Epithelial cell of proximal tubule (primary cell): ENCODE results near the gene DCT. TPM values are rescaled to one million over a fixed set of nuclear protein-coding genes. Genes with fewer than 3 reads are reported as not detected.

Experiments used
- DNase-seq: peaks from one replicate; pipeline ENCODE4 v3.0.0-alpha.2; 2011; ENCODE audit warnings: low read depth
- H3K4me3 ChIP-seq: 2 replicates; pipeline ENCODE4 v1.5.1; 2011; ENCODE audit warnings: low read depth, mild to moderate bottlenecking, low read length
- CTCF ChIP-seq: conservative IDR thresholded peaks from 2 replicates; pipeline ENCODE4 v1.5.1; 2012; ENCODE audit warnings: low read depth, mild to moderate bottlenecking, low read length
- total RNA-seq: library from RNA; depleted of rRNA; stranded (reverse); fragments of >200 nt; gene quantifications from 2 replicates; pipeline ENCODE4 v1.2.3, GENCODE V29; 2015

The DCT gene
- total RNA-seq, 1 donor from 2014 or later: not detected

DNA sequence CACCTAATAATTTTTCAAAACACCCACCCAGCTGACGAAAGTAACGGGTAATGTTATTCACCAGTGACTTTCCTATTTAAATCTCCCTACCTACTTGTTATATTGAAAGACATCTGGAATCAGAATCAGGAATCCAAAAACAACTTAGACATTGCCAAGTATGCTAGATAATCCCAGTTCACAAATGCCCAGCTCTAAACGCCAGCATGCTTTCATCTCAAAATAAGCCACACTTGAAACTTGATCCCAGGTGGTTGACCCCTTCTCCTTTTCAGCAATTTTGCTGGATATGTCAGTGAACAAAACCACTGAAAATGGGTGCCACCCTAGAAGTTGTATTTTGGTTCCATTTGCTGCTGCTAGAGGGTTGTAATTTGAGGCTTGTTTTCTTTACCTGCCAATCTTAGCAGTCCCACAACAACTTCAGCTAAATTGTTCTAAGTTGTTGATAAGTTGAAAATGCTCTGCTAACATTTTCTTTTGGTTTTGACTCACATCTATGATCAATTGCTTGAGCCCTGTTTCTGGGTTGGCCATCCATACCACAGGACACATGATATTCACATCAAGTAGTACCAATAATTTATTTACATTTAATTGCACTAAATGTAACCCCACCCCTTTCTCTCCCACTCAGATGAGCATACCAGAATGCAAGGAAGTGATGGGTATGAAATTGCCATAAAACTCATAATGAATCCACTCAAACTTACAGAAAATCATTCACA is 66.4 kb downstream of the DCT start:
- DNase-seq: no peak
- TF ChIP-seq CTCF: no peak
- H3K4me3 ChIP-seq: no peak overlapping the region

- TF ChIP-seq CTCF: no peak
- no peak overlapping the region for H3K4me3 ChIP-seq
- DNase-seq: no peak
These were observed 67.7 kb downstream of the DCT start for GRCh38 chr13:94411747-94412146.

- no peak overlapping the region for H3K4me3 ChIP-seq
- no peak for TF ChIP-seq CTCF
- DNase-seq: no peak
These were observed 71.0 kb downstream of the DCT start for GRCh38 chr13:94408314-94409036.

DNA sequence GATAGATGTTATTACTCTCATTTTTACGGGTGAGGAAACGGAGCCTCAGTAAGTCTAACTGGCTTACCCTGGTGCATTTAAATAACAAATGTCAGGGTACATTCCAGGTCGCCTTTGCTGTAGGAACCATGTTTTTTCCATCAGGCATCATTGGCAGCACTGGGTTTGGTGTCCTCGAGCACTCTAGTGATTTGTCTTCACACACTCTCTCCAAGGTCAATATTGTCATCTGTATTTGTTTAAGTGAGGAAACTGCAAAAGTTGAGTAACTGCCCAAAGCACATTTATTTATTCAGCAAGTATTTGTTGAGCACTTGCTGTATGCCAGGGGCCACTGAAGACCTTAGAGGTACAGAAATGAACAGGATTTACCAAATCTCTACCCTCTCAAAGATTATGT is 78.6 kb downstream of the DCT start:
- no peak overlapping the region for H3K4me3 ChIP-seq
- TF ChIP-seq CTCF: no peak
- no peak for DNase-seq

- DNase-seq: no peak
- TF ChIP-seq CTCF: no peak
- H3K4me3 ChIP-seq: no peak overlapping the region
These were observed 79.7 kb downstream of the DCT start for GRCh38 chr13:94399812-94400211.

- H3K4me3 ChIP-seq: no peak overlapping the region
- DNase-seq: no peak
- TF ChIP-seq CTCF: no peak
These were observed 83.6 kb downstream of the DCT start for GRCh38 chr13:94395860-94396259.
